HG02840 (cell line): ENCODE measurements around the gene CKS1B.
"Not testable (repeated sequence)": the region's sequence is repeated elsewhere in the genome, so short reads cannot be mapped to it uniquely, and the experiment has no call there.

Experiments used
- ATAC-seq: cut with Tn5 transposase; IDR thresholded peaks from one replicate; pipeline ENCODE4 v1.9.1; 2021; ENCODE audit warnings: mild to moderate bottlenecking, moderate library complexity, moderate number of reproducible peaks; ENCODE audit not compliant: unreplicated experiment, low FRiP score

Gene CKS1B

GRCh38 chr1:154962156-154962749 lies 12.2 kb upstream of the CKS1B start:
- ATAC-seq: no peak

- ATAC-seq: no peak
Measured at GRCh38 chr1:154962795-154963330, 11.6 kb upstream of the CKS1B start.

GRCh38 chr1:154963643-154964042 lies 10.8 kb upstream of the CKS1B start:
- ATAC-seq: no peak

- no peak for ATAC-seq
Measured at GRCh38 chr1:154964359-154964758, 10.1 kb upstream of the CKS1B start.

- no peak for ATAC-seq
Measured at GRCh38 chr1:154966111-154966510, 8.4 kb upstream of the CKS1B start.

GRCh38 chr1:154967331-154967950 lies 7.0 kb upstream of the CKS1B start:
- ATAC-seq: no peak

- ATAC-seq: no peak
Measured at GRCh38 chr1:154968731-154969130, 5.8 kb upstream of the CKS1B start.

GRCh38 chr1:154969246-154969645 lies 5.2 kb upstream of the CKS1B start:
- ATAC-seq: no peak

GRCh38 chr1:154969860-154970452 lies 4.5 kb upstream of the CKS1B start:
- no peak for ATAC-seq

GRCh38 chr1:154970631-154971340 lies 3.7 kb upstream of the CKS1B start, which contains the start of gene SHC1:
Gene SHC1, minus strand, starts transcription at chr1:154970747. Its CDS starts 221 bp downstream, at chr1:154970526.
- no peak for ATAC-seq

GRCh38 chr1:154971341-154971998 lies 3.0 kb upstream of the CKS1B start:
- no peak for ATAC-seq

- no peak for ATAC-seq
Measured at GRCh38 chr1:154972213-154972516, 2.3 kb upstream of the CKS1B start.

GRCh38 chr1:154972517-154973343 lies 1.8 kb upstream of the CKS1B start:
- ATAC-seq: no peak

GRCh38 chr1:154973344-154974101 lies 958 bp upstream of the CKS1B start:
- ATAC-seq: peak; percentile 16

- peak; percentile 45 for ATAC-seq
Measured at GRCh38 chr1:154974808-154975408, 427 bp downstream of the CKS1B start.

GRCh38 chr1:154975409-154976059 lies 1.1 kb downstream of the CKS1B start:
- no peak for ATAC-seq

- not testable (repeated sequence) for ATAC-seq
Measured at GRCh38 chr1:154977762-154978161, 3.3 kb downstream of the CKS1B start.

- no peak for ATAC-seq
Measured at GRCh38 chr1:154978360-154978759, 3.9 kb downstream of the CKS1B start.
